Gastroesophageal sphincter (tissue), 4 donors: ENCODE data around the gene TFF2. TPM values are rescaled to one million over a fixed set of nuclear protein-coding genes. Genes with fewer than 3 reads are reported as not detected.

Experiments used
- ATAC-seq: fragments of 150-250 bp; one replicate; pipeline ENCODE4 v1.9.1; 2016; ENCODE audit warnings: mild to moderate bottlenecking, moderate library complexity
- H3K27ac ChIP-seq, 4 donors: fragments of 200-600 bp; sonication (generic) in 3 of 4; 1 replicate in 3 of 4; 2 replicates in 1 of 4; pipeline ENCODE4 v1.5.1; 2016 to 2019
- H3K27me3 ChIP-seq: fragments of 200-600 bp; sonication (generic); one replicate; pipeline ENCODE4 v1.5.1; 2019
- H3K36me3 ChIP-seq, 2 donors: fragments of 200-600 bp; sonication (generic); one replicate each; pipeline ENCODE4 v1.5.1; 2019; ENCODE audit warnings: control low read depth in 1 of 2
- H3K4me1 ChIP-seq, 3 donors: fragments of 200-600 bp; sonication (generic); 1 replicate in 2 of 3; 2 replicates in 1 of 3; pipeline ENCODE4 v1.5.1; 2016 to 2019; ENCODE audit warnings: control low read depth in 2 of 3
- H3K4me3 ChIP-seq, 2 donors: fragments of 200-600 bp; sonication (generic); one replicate each; pipeline ENCODE4 v1.5.1; 2019; ENCODE audit warnings: mild to moderate bottlenecking in 1 of 2, moderate library complexity in 1 of 2
- H3K9me3 ChIP-seq, 3 donors: fragments of 200-600 bp; sonication (generic); one replicate each; pipeline ENCODE4 v1.5.1; 2017 to 2019; ENCODE audit warnings: control low read depth in 2 of 3
- CTCF ChIP-seq, 4 experiments: fragments of 200-600 bp in 2 of 4; fragments of 450-650 bp in 2 of 4; sonication (generic) in 1 of 4; IDR thresholded peaks; one replicate each; pipeline ENCODE4 v1.5.1; 2017 to 2019; ENCODE audit warnings: antibody characterized with exemption in 4 of 4, mild to moderate bottlenecking in 2 of 4, moderate library complexity in 2 of 4
- EP300 ChIP-seq: sonication (generic); formaldehyde crosslinking; IDR thresholded peaks from one replicate; pipeline ENCODE4 v1.6.1; 2017; ENCODE audit warnings: antibody characterized with exemption, mild to moderate bottlenecking
- POLR2A ChIP-seq, 2 donors: fragments of 450-650 bp; IDR thresholded peaks; one replicate each; pipeline ENCODE4 v1.6.1; 2017; ENCODE audit warnings: antibody characterized with exemption in 2 of 2, mild to moderate bottlenecking in 2 of 2, moderate library complexity in 1 of 2
- POLR2AphosphoS5 ChIP-seq: sonication (generic); formaldehyde crosslinking; IDR thresholded peaks from one replicate; pipeline ENCODE4 v1.6.1; 2017; ENCODE audit warnings: antibody characterized with exemption
- WGBS, 2 donors: methylation state at CpG; one replicate each; pipeline ENCODE4 v1.1.5; 2018; ENCODE audit warnings: low coverage in 1 of 2; 5-methylcytosine and 5-hydroxymethylcytosine counted together
- total RNA-seq, 4 donors: library from RNA; depleted of rRNA; stranded (reverse); fragments of >200 nt; gene quantifications; one replicate each; pipeline ENCODE4 v1.1.0, GENCODE V29; 2016

Gene TFF2
- total RNA-seq, 4 donors from 2014 or later: not detected

GRCh38 chr21:42315296-42315891, 35.4 kb downstream of the TFF2 start, which contains the start of gene TFF3:
Gene TFF3, minus strand, starts transcription at chr21:42315409. Its CDS starts 35 bp downstream, at chr21:42315374.
- H3K4me3 ChIP-seq: no peak within 1 kb of the TSS
- no peak within 1 kb of the TSS for H3K27ac ChIP-seq
- peak; percentile 47 for ATAC-seq
- H3K9me3 ChIP-seq: no peaks in the 10 kb centered on the region
- TF ChIP-seq POLR2AphosphoS5 (no peak), EP300 (no peak), POLR2A (IDR thresholded peaks at IDR 0.05) (no peak), CTCF (IDR thresholded peaks at IDR 0.05) (no peak)
- H3K36me3 ChIP-seq: no peaks in the 10 kb centered on the region
- no peaks in the 10 kb centered on the region for H3K4me1 ChIP-seq
- H3K27me3 ChIP-seq: peaks cover 41% of the 10 kb centered on the region
- 53 to 64% methylated on average over 3 to 7 of the region's 15 CpGs for WGBS, 2 donors

GRCh38 chr21:42314616-42315295, 36.0 kb downstream of the TFF2 start:
- no peak overlapping the region for H3K27ac ChIP-seq
- WGBS, 2 donors: 68 to 80% methylated on average over 1 to 3 of the region's 6 CpGs

GRCh38 chr21:42313501-42313969, 37.3 kb downstream of the TFF2 start:
- H3K4me1 ChIP-seq: peaks cover 0 to 10% (median 7%) of the 10 kb centered on the region in 3 donors
- peaks cover 60% of the 10 kb centered on the region for H3K27me3 ChIP-seq
- no peak overlapping the region for H3K4me3 ChIP-seq
- TF ChIP-seq POLR2A (IDR thresholded peaks at IDR 0.05): no peak
- no peak for TF ChIP-seq EP300
- TF ChIP-seq POLR2AphosphoS5: no peak
- TF ChIP-seq CTCF (IDR thresholded peaks at IDR 0.05): no peak
- 25 to 49% methylated on average over 4 to 5 of the region's 13 CpGs for WGBS, 2 donors
- no peak for ATAC-seq
- no peak overlapping the region for H3K27ac ChIP-seq
- H3K36me3 ChIP-seq: no peaks in the 10 kb centered on the region
- no peaks in the 10 kb centered on the region for H3K9me3 ChIP-seq

More at GRCh38 chr21:42314616-42315295, 36.0 kb downstream of the TFF2 start:
- Histone ChIP-seq H3K4me1 (peaks cover 0 to 5% (median 3%) of the 10 kb centered on the region in 3 donors), H3K36me3 (no peaks in the 10 kb centered on the region), H3K27me3 (peaks cover 48% of the 10 kb centered on the region), H3K4me3 (no peak overlapping the region), H3K9me3 (no peaks in the 10 kb centered on the region)
- no peak for ATAC-seq
- TF ChIP-seq POLR2AphosphoS5 (no peak), EP300 (no peak), CTCF (IDR thresholded peaks at IDR 0.05) (no peak), POLR2A (IDR thresholded peaks at IDR 0.05) (no peak)

GRCh38 chr21:42312626-42313104, 38.1 kb downstream of the TFF2 start:
- Histone ChIP-seq H3K4me3 (no peak overlapping the region), H3K27me3 (peaks cover 60% of the 10 kb centered on the region), H3K4me1 (peaks cover 0 to 10% (median 7%) of the 10 kb centered on the region in 3 donors), H3K27ac (no peak overlapping the region), H3K36me3 (no peaks in the 10 kb centered on the region), H3K9me3 (no peaks in the 10 kb centered on the region)
- no peak for TF ChIP-seq EP300
- WGBS, 2 donors: 80% methylated on average over 3 of the region's 16 CpGs; no CpG with 5 or more reads in 1 of the 2 donors
- ATAC-seq: no peak

GRCh38 chr21:42311816-42312625, 38.8 kb downstream of the TFF2 start:
- no peaks in the 10 kb centered on the region for H3K9me3 ChIP-seq
- peaks cover 0 to 10% (median 7%) of the 10 kb centered on the region in 3 donors for H3K4me1 ChIP-seq
- no peak overlapping the region for H3K4me3 ChIP-seq
- no peak for TF ChIP-seq CTCF (IDR thresholded peaks at IDR 0.05)
- no peak for TF ChIP-seq POLR2A (IDR thresholded peaks at IDR 0.05)
- no peak for TF ChIP-seq EP300
- no peak for TF ChIP-seq POLR2AphosphoS5
- H3K27ac ChIP-seq: no peak overlapping the region
- no peak for ATAC-seq
- peaks cover 62% of the 10 kb centered on the region for H3K27me3 ChIP-seq
- WGBS, 2 donors: 100% methylated on average over 2 to 3 of the region's 21 CpGs
- no peaks in the 10 kb centered on the region for H3K36me3 ChIP-seq
